HK-2 (cell line): ENCODE data around the gene SPRR5.

Source experiments
- DNase-seq: peaks from one replicate; pipeline ENCODE4 v3.0.0-alpha.2; 2018; ENCODE audit not compliant: unreplicated experiment

The SPRR5 gene

DNA sequence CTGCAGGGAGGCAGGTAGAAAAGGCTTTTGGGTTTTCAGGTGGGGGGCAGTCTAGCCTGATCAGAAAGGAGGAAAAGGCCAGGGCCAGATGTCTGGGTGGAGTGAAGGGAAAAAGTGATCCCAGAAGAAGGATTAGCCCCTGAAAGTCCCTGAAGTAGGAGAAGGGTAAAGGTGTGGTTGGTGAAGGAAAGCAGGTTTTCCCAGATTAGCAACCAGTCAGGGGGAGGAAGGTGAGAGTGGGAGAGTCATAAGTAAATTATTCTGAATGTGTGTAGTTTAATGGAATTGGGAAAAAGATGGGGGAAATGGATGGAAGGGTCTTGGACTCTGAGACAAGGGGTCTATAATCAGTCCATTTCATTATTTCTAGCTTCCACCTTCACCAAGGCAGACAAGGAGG is 36.2 kb downstream of the SPRR5 start:
- DNase-seq = no peak

- DNase-seq = no peak
These were observed 36.7 kb downstream of the SPRR5 start, which contains the start of gene SPRR1A for GRCh38 chr1:152983743-152984142. SPRR1A (plus strand) TSS chr1:152984081; CDS start chr1:152985231, 1,150 bp downstream.

DNA sequence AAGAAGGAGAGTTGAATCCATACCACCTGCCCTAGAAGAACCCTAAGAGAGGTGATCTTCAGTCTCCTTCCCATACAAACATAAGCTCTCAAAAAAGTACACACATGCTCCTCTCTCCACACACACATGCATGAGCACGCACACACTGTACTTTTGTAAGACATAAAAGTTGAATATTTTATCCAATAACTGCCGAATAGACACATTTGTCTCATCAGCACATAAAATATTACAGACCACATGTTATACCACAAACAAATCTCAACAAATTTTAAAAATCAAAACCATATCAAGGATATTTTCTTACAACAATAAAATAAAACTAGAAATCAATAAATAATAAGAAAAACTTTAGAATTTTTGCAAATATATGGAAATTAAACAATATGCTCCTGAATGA is 39.6 kb downstream of the SPRR5 start:
- no peak for DNase-seq

DNA sequence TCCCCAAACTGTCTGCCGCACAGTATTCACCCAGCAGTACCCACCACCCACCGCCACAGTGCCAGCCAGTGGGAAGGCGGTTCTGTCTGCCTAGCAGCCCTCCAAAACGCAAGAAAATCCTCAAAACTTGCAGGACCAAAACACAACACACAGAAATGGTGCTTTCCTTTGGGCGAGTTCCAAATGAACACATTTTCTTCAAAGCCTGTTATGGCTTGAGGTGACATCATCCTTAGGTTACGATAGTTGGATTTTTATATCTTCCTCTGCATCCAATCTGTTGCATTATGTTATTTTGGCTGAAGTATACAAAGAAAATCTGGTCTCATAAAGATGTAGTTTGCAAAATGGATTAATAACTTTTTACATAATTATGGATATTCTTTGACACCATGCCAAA is 46.2 kb downstream of the SPRR5 start:
- DNase-seq = no peak

DNA sequence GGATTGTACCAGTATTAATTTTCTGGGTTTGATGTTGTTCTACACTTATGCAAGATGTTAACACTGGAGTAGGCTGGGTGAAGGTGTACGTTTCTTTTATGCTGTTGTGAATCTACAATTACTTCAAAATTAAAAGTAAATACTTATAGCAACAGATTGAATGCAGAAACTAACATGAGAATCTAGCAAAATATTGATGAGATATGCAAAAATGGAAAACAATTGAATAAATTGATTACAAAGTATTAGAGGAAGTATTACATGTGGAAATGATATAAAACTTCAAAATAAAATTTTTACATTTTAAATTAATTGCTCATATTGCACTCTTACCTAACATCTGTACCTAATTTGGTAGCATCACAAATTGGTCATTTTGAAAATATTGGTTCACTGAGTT is 48.8 kb downstream of the SPRR5 start:
- no peak for DNase-seq

DNA sequence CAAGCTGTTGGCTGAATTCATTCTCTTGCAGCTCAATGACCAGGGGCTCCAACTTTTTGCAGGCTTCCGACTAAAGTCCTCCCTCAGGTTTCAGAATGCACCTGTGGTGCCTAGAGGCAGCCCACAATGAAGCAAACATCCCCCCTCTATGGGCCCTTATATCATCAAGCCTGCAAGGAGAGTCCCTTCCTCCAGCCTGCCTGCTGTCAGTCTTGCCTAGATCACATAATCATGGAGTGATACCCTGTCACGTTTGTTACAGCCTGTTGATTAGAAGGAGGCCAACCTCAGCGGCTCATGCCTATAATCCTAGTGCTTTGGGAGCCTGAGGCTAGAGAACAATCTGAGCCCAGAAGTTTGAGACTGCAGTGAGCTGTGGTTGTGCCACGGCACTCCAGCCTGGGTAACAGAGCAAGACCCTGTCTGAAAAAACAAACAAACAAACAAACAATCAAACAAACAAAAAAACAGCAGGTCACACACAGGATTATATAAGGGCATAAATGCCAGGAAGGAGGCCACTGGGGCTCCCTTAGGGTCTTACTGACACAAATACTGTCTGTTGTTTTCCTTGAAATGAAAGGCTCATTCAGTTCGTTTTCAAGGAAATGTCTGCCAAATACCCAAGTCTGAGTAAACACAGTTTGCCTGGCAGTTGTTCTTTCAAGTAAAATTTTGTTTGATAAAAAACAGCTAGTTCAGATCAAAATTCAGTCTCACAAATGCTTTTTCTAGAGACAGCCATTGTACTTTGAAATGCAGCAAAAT is 49.8 kb downstream of the SPRR5 start:
- no peak for DNase-seq

DNA sequence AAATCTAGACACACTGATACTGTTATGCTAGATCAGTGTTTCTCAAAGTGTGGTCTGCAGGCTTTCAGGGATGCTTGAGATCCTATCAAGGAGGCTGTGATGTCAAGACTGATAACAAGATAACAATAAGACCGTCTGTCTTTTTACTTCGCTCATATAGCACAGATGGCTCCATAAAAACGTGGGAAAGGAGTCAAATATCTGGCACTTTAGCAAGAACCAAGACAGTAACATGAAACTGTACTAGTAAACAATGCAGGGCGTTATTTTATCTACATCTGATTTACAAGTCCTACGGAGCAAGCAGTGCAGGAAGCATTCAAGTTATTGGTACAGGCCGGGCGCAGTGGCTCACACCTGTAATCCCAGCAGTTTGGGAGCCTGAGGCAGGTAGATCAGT is 50.9 kb downstream of the SPRR5 start:
- no peak for DNase-seq

DNA sequence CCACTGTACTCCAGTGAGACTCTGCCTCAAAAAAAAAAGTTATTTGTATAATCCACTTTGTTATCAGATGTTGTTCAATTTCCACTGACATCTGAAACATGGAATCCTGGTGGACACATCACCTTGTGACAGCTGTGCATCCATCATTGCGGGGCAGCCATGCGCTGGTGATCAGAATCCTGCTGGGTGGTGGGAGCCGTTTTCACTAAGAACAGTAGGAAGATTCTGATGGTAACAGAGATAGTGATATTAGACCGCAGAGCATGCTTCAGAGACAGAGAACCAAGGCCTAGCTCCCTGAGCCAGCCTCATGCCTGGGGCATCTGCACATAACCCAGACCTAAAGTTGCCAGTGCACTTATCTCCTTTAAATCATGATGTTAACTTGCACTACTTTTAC is 51.5 kb downstream of the SPRR5 start:
- DNase-seq = no peak
